ENCODE results near the gene NKD2. TPM values are rescaled to one million over a fixed set of nuclear protein-coding genes. Genes with fewer than 3 reads are reported as not detected.
"Not testable (repeated sequence)": the region's sequence is repeated elsewhere in the genome, so short reads cannot be mapped to it uniquely, and the experiment has no call there.

Gene NKD2
- total RNA-seq, 1 experiment from 2014 or later, result 12.3 TPM

DNA sequence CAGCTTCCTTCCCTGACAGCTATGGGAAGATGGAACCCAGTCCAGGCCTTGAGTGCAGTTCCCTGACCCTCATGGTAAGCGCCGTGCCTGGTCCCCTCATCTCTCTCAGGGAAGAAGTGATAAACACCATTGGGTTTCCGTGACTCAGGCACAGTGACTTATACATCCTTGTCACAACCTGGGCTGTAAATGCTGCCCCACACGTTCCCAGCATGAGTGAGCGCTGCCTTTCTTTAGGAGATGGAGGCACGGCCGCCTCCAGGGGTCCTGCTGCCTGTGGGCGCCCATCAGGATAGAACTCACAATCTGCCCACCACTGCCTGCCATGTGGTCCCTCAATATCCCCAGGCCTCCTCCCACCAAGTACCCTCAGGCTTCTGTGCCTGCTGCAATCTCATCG lies 8.3 kb upstream of the NKD2 start:
- Histone ChIP-seq H3K27ac (ENCODE audit: low read length) (no peak overlapping the region), H3K4me1 (ENCODE audit: control insufficient read depth, insufficient read depth, low read length) (no peaks in the 10 kb centered on the region), H3K36me3 (ENCODE audit: control insufficient read depth, insufficient read depth, low read length) (no peaks in the 10 kb centered on the region), H3K27me3 (ENCODE audit: control insufficient read depth, insufficient read depth, low read length) (no peaks in the 10 kb centered on the region), H3K9me3 (ENCODE audit: control insufficient read depth, insufficient read depth, low read depth, low read length) (no peaks in the 10 kb centered on the region), H3K4me3 (ENCODE audit: low read depth in 2 of 2, low read length in 2 of 2) (no peak overlapping the region)
- ATAC-seq (no peak), DNase-seq (ENCODE audit: low read depth, low spot score) (no peak)
- intact Hi-C loops (cut with micrococcal nuclease; ENCODE audit: unreplicated experiment) (no loop called here), in situ Hi-C loops (cut with HindIII; ENCODE audit: low pct_unique_long_range_greater_than_20kb, low sequenced_read_pairs) (no loop called here)
- BruUV-seq (replicated peaks), result no TSS peak
- TF ChIP-seq, protein P1, sequence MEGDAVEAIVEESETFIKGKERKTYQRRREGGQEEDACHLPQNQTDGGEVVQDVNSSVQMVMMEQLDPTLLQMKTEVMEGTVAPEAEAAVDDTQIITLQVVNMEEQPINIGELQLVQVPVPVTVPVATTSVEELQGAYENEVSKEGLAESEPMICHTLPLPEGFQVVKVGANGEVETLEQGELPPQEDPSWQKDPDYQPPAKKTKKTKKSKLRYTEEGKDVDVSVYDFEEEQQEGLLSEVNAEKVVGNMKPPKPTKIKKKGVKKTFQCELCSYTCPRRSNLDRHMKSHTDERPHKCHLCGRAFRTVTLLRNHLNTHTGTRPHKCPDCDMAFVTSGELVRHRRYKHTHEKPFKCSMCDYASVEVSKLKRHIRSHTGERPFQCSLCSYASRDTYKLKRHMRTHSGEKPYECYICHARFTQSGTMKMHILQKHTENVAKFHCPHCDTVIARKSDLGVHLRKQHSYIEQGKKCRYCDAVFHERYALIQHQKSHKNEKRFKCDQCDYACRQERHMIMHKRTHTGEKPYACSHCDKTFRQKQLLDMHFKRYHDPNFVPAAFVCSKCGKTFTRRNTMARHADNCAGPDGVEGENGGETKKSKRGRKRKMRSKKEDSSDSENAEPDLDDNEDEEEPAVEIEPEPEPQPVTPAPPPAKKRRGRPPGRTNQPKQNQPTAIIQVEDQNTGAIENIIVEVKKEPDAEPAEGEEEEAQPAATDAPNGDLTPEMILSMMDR (IDR thresholded peaks at IDR 0.05), result no peak
- no peak for TF ChIP-seq SIN3A (IDR thresholded peaks at IDR 0.05; ENCODE audit: borderline replicate concordance, insufficient read depth, low read depth, low read length)
- no peak for TF ChIP-seq POLR2AphosphoS5 (IDR thresholded peaks at IDR 0.05; ENCODE audit: low read depth, low read length)
- TF ChIP-seq, protein P2, sequence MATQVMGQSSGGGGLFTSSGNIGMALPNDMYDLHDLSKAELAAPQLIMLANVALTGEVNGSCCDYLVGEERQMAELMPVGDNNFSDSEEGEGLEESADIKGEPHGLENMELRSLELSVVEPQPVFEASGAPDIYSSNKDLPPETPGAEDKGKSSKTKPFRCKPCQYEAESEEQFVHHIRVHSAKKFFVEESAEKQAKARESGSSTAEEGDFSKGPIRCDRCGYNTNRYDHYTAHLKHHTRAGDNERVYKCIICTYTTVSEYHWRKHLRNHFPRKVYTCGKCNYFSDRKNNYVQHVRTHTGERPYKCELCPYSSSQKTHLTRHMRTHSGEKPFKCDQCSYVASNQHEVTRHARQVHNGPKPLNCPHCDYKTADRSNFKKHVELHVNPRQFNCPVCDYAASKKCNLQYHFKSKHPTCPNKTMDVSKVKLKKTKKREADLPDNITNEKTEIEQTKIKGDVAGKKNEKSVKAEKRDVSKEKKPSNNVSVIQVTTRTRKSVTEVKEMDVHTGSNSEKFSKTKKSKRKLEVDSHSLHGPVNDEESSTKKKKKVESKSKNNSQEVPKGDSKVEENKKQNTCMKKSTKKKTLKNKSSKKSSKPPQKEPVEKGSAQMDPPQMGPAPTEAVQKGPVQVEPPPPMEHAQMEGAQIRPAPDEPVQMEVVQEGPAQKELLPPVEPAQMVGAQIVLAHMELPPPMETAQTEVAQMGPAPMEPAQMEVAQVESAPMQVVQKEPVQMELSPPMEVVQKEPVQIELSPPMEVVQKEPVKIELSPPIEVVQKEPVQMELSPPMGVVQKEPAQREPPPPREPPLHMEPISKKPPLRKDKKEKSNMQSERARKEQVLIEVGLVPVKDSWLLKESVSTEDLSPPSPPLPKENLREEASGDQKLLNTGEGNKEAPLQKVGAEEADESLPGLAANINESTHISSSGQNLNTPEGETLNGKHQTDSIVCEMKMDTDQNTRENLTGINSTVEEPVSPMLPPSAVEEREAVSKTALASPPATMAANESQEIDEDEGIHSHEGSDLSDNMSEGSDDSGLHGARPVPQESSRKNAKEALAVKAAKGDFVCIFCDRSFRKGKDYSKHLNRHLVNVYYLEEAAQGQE (IDR thresholded peaks at IDR 0.05; ENCODE audit: insufficient read depth in 1 of 2, low read depth in 2 of 2, low read length in 1 of 2), result no peak
- no peak for TF ChIP-seq TCF7L2 (IDR thresholded peaks at IDR 0.05; ENCODE audit: low read depth, low read length)
- CTCF ChIA-PET, result no interaction called here
- POLR2A ChIA-PET, result interaction anchor here (0.6 kb wide), 1 partner anchor 104 kb away, joined by 3 read pairs; no protein-coding TSS in a partner anchor

DNA sequence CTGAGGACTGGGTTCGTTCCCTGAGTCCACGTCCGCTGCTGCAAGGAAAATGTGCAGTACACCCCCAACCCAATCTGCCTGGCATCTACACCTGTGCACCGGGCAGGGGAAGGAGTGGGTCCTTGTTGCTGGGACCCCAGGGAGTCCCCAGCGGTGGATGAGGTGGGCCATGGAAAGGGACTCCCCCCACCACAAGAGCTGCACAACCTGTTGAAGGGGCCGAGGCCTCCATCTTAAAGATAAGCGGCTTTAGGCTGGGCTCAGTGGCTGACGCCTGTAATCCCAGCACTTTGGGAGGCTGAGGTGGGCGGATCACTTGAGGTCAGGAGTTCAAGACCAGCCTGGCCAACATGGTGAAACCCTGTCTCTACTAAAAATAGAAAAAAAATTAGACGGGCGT lies 7.8 kb upstream of the NKD2 start:
- H3K4me3 ChIP-seq (ENCODE audit: low read depth in 2 of 2, low read length in 2 of 2); H3K4me1 ChIP-seq (ENCODE audit: control insufficient read depth, insufficient read depth, low read length); POLR2A ChIA-PET; H3K27me3 ChIP-seq (ENCODE audit: control insufficient read depth, insufficient read depth, low read length); H3K27ac ChIP-seq (ENCODE audit: low read length); H3K36me3 ChIP-seq (ENCODE audit: control insufficient read depth, insufficient read depth, low read length); BruUV-seq (replicated peaks); DNase-seq (ENCODE audit: low read depth, low spot score); H3K9me3 ChIP-seq (ENCODE audit: control insufficient read depth, insufficient read depth, low read depth, low read length); in situ Hi-C loops (cut with HindIII; ENCODE audit: low pct_unique_long_range_greater_than_20kb, low sequenced_read_pairs); ATAC-seq; intact Hi-C loops (cut with micrococcal nuclease; ENCODE audit: unreplicated experiment): not testable (repeated sequence)
- CTCF ChIA-PET, result interaction anchor here (0.6 kb wide), 1 partner anchor 170 kb away, joined by 5 read pairs; no protein-coding TSS in a partner anchor

DNA sequence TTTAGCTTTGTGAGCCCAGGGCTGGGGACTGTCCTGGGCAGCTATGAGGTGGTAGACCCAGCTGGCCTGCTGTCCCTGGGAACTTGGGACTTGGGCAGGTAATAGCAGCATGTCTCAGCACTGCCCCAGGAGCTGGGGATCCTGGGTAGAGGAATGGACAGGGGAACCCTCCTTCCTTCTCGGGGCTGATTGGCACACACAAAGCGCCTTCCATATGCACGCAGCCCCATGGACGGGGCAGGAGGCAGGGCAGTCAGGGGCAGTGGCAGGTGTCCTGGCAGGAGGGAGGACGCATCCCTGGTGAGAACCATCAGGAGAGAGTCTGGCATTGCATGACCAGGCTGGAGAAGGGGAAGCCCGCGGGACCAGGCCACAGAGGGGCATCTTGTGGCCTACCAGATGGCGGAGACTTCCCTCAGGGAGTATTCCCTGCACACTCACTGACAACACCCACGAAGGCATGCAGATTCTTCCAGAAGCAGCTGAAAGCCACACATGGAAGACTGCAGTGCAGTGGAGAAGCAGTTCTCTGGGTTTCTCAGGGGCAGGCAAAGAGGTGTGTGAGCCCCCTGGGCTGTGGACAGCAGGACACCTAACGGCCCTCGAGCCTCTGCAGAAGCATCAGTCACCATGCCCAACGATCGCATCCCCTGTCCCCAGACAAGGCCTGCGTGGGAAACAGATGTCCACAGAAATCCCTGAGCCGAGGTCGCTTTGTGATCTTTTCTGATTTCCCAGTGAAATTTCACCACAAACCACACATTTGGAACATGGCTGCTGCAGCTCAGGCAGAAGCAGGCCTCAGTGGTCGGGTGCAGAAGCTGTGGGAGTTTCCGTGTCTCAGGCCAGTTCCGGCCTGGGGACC lies 7.0 kb upstream of the NKD2 start:
- H3K4me3 ChIP-seq (ENCODE audit: low read depth in 2 of 2, low read length in 2 of 2), result no peak overlapping the region
- no peak overlapping the region for H3K27ac ChIP-seq (ENCODE audit: low read length)
- H3K9me3 ChIP-seq (ENCODE audit: control insufficient read depth, insufficient read depth, low read depth, low read length), result no peaks in the 10 kb centered on the region
- ChIA-PET POLR2A (no interaction called here), CTCF (interaction anchor here (0.6 kb wide), 1 partner anchor 169 kb away, joined by 5 read pairs; no protein-coding TSS in a partner anchor)
- TF ChIP-seq, protein P1 (IDR thresholded peaks at IDR 0.05), result no peak
- no peak for TF ChIP-seq SIN3A (IDR thresholded peaks at IDR 0.05; ENCODE audit: borderline replicate concordance, insufficient read depth, low read depth, low read length)
- TF ChIP-seq, protein P2 (IDR thresholded peaks at IDR 0.05; ENCODE audit: insufficient read depth in 1 of 2, low read depth in 2 of 2, low read length in 1 of 2), result no peak
- DNase-seq (ENCODE audit: low read depth, low spot score), result no peak
- BruUV-seq (replicated peaks), result no TSS peak
- in situ Hi-C loops (cut with HindIII; ENCODE audit: low pct_unique_long_range_greater_than_20kb, low sequenced_read_pairs) (no loop called here), intact Hi-C loops (cut with micrococcal nuclease; ENCODE audit: unreplicated experiment) (no loop called here)
- no peaks in the 10 kb centered on the region for H3K36me3 ChIP-seq (ENCODE audit: control insufficient read depth, insufficient read depth, low read length)
- ATAC-seq, result no peak
- H3K4me1 ChIP-seq (ENCODE audit: control insufficient read depth, insufficient read depth, low read length), result no peaks in the 10 kb centered on the region
- no peaks in the 10 kb centered on the region for H3K27me3 ChIP-seq (ENCODE audit: control insufficient read depth, insufficient read depth, low read length)

All from Panc1 (cell line).